B cell (primary cell): ENCODE results near the gene TCP11L2. TPM values are rescaled to one million over a fixed set of nuclear protein-coding genes. Genes with fewer than 3 reads are reported as not detected.

ENCODE experiments used
- ATAC-seq: fragments of 200-7000 bp; cut with Tn5 transposase; one replicate; pipeline ENCODE4 v1.10.0; 2021; ENCODE audit warnings: low read depth, mild to moderate bottlenecking, moderate number of reproducible peaks, moderate library complexity
- CTCF ChIA-PET: fragments of 350-600 bp; sonication (Branson Sonifier 250); formaldehyde crosslinking; loops from one replicate; lab custom pipeline; 2021; ENCODE audit warnings: antibody characterized with exemption, inconsistent platforms; lab: Charles Lee
- POLR2A ChIA-PET: fragments of 350-600 bp; sonication (Branson Sonifier 250); formaldehyde crosslinking; loops from one replicate; lab custom pipeline; 2021; ENCODE audit warnings: antibody characterized with exemption; lab: Charles Lee
- DNase-seq: peaks from one replicate; pipeline ENCODE4 v3.0.0; 2013
- H2AFZ ChIP-seq: 2 replicates; pipeline ENCODE4 v1.6.1; 2012; ENCODE audit warnings: mild to moderate bottlenecking, low read depth, low read length; ENCODE audit not compliant: insufficient read depth, poor library complexity, severe bottlenecking
- H3K27ac ChIP-seq, 2 donors: 1 replicate in 1 of 2; 2 replicates in 1 of 2; pipeline ENCODE4 v1.5.1; 2012 to 2013; ENCODE audit warnings: low read length in 2 of 2, mild to moderate bottlenecking in 2 of 2, moderate library complexity in 1 of 2
- H3K27me3 ChIP-seq, 4 experiments: fragments of 200-600 bp in 1 of 4; sonication (generic) in 1 of 4; replicated peaks in 1 of 4; 1 replicate in 2 of 4; 2 replicates in 2 of 4; pipeline versions ENCODE4 v1.6.1 to v1.7.0; 2013 to 2016; ENCODE audit warnings: low read length in 3 of 4, mild to moderate bottlenecking in 2 of 4, mixed read lengths in 1 of 4, moderate library complexity in 1 of 4; ENCODE audit not compliant: insufficient read depth in 4 of 4, control insufficient read depth in 3 of 4; ENCODE audit errors: control extremely low read depth in 1 of 4
- H3K36me3 ChIP-seq, 2 experiments: replicated peaks in 1 of 2; 1 replicate in 1 of 2; 2 replicates in 1 of 2; pipeline versions ENCODE4 v1.6.1 to v1.7.1; 2013; ENCODE audit warnings: low read length in 1 of 2; ENCODE audit not compliant: insufficient read depth in 2 of 2, control insufficient read depth in 1 of 2; ENCODE audit errors: control extremely low read depth in 1 of 2, extremely low read depth in 1 of 2
- H3K4me1 ChIP-seq, 2 donors: fragments of 200-600 bp in 1 of 2; sonication (generic) in 1 of 2; 1 replicate in 1 of 2; 2 replicates in 1 of 2; pipeline versions ENCODE4 v1.5.1 to v1.6.1; 2013 to 2017; ENCODE audit warnings: low read length in 2 of 2; ENCODE audit not compliant: control insufficient read depth in 2 of 2, insufficient read depth in 2 of 2
- H3K4me2 ChIP-seq: replicated peaks from 2 replicates; pipeline ENCODE3; 2012; ENCODE audit warnings: mild to moderate bottlenecking, low read depth, low read length; ENCODE audit not compliant: poor library complexity, severe bottlenecking
- H3K4me3 ChIP-seq, 5 experiments: fragments of 200-600 bp in 1 of 5; sonication (generic) in 1 of 5; 1 replicate in 3 of 5; 2 replicates in 2 of 5; pipeline versions ENCODE4 v1.5.1 to v1.7.0; 2011 to 2016; ENCODE audit warnings: low read length in 4 of 5, mild to moderate bottlenecking in 4 of 5, low read depth in 2 of 5, control low read depth in 1 of 5, moderate library complexity in 1 of 5; ENCODE audit not compliant: insufficient read depth in 1 of 5; ENCODE audit errors: control extremely low read depth in 1 of 5, extremely low read depth in 1 of 5
- H3K79me2 ChIP-seq: fragments of 200-600 bp; sonication (generic); one replicate; pipeline ENCODE4 v1.6.0; 2016; ENCODE audit warnings: low read length; ENCODE audit not compliant: control insufficient read depth, insufficient read depth
- H3K9ac ChIP-seq: fragments of 200-600 bp; sonication (generic); 2 replicates; pipeline ENCODE4 v1.6.1; 2017; ENCODE audit warnings: mild to moderate bottlenecking, low read length, moderate library complexity
- H3K9me3 ChIP-seq, 3 donors: one replicate each; pipeline versions ENCODE4 v1.6.1 to v1.7.1; 2013; ENCODE audit warnings: low read length in 2 of 3; ENCODE audit not compliant: control insufficient read depth in 2 of 3, insufficient read depth in 1 of 3; ENCODE audit errors: control extremely low read depth in 1 of 3
- H4K20me1 ChIP-seq: 2 replicates; pipeline ENCODE4 v1.6.0; 2012; ENCODE audit warnings: mild to moderate bottlenecking, low read length; ENCODE audit not compliant: insufficient read depth, control insufficient read depth, poor library complexity, severe bottlenecking
- H3K27ac Mint-ChIP-seq: one replicate; pipeline ENCODE4 v1.8.0; 2021; ENCODE audit warnings: mixed read lengths
- H3K27me3 Mint-ChIP-seq: one replicate; pipeline ENCODE4 v1.8.0; 2021; ENCODE audit warnings: mixed read lengths
- H3K4me1 Mint-ChIP-seq: one replicate; pipeline ENCODE4 v1.8.0; 2021; ENCODE audit warnings: mixed read lengths
- H3K4me3 Mint-ChIP-seq: one replicate; pipeline ENCODE4 v1.8.0; 2021; ENCODE audit warnings: mixed read lengths
- H3K9me3 Mint-ChIP-seq: one replicate; pipeline ENCODE4 v1.8.0; 2022; ENCODE audit warnings: mixed read lengths; ENCODE audit not compliant: insufficient read depth
- EZH2 ChIP-seq: IDR thresholded peaks from 2 replicates; pipeline ENCODE4 v1.6.1; 2012; ENCODE audit warnings: borderline replicate concordance, low read depth, mild to moderate bottlenecking, moderate library complexity, low read length; ENCODE audit not compliant: insufficient read depth, poor library complexity, severe bottlenecking
- WGBS: methylation state at CpG from one replicate; pipeline ENCODE4 v1.1.5; 2013; ENCODE audit warnings: missing lambda C conversion rate; ENCODE audit not compliant: insufficient coverage; 5-methylcytosine and 5-hydroxymethylcytosine counted together
- intact Hi-C: fragments of 100-400 bp; cut with micrococcal nuclease; formaldehyde crosslinking; loops from one replicate; pipeline ENCODE4 v1.10.0; 2022
- polyA plus RNA-seq: library from polyadenylated mRNA; depleted of rRNA; stranded (reverse); fragments of >200 nt; gene quantifications from 2 replicates; pipeline ENCODE4 v1.2.3, GENCODE V29; 2012
- total RNA-seq, 2 donors: library from RNA; stranded (reverse); fragments of 120-200 nt in 1 of 2; gene quantifications; 1 replicate in 1 of 2; 2 replicates in 1 of 2; pipeline versions ENCODE4 v1.2.3 to v1.2.4, GENCODE V29; 2013 to 2022
- TF ChIP-seq, protein P1 (sequence below): fragments of 200-600 bp; IDR thresholded peaks from one replicate; pipeline ENCODE4 v1.8.0; 2022; ENCODE audit warnings: antibody characterized with exemption, mild to moderate bottlenecking

TCP11L2 gene
- total and polyA plus RNA-seq, 2 donors (not counting 1 experiment from before 2014, with no cell fraction given) = 30.4 to 306 TPM

DNA sequence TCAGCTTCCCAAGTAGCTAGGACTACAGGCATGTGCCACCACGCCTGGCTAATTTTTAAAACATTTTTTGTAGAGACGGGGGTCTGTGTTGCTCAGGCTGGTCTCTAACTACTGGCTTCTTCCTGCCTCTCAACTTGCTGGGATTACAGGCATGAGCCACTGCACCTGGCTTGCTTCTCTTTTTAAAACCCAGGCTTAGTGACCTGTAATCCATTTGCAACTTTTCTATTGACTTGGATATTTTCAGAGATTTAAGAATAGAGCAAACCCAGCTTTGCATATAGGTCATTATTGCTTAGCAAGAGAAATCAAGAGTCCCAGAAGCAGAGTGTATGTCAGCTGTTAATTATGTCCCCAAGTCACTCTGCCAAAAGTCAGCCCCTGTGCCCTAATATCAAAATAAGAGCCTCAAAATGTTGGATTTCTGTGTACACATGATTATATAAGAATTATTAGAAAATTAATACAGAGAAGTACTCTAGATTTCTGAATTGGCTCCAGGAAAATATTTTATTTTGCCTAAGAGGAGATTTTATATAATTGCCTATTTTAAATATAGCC is 24.9 kb downstream of the TCP11L2 start:
- Histone ChIP-seq H3K27me3 (no peaks in the 10 kb centered on the region), H3K9me3 (peaks cover 0 to 2% (median 0%) of the 10 kb centered on the region in 3 donors), H3K4me3 (no peak overlapping the region), H3K79me2 (no peaks in the 10 kb centered on the region), H3K4me2 (no peak overlapping the region), H3K9ac (no peak overlapping the region), H3K36me3 (peaks cover 19 to 87% of the 10 kb centered on the region in 2 experiments), H3K27ac (no peak overlapping the region), H2AFZ (no peak overlapping the region), H4K20me1 (peaks cover 59% of the 10 kb centered on the region), H3K4me1 (no peaks in the 10 kb centered on the region)
- Mint-ChIP-seq H3K27ac (no peak overlapping the region), H3K4me1 (peaks cover 3% of the 10 kb centered on the region), H3K4me3 (no peak overlapping the region), H3K27me3 (no peaks in the 10 kb centered on the region), H3K9me3 (no peaks in the 10 kb centered on the region)
- intact Hi-C loops = no loop called here
- DNase-seq (no peak), ATAC-seq (no peak)
- TF ChIP-seq EZH2 = no peak
- TF ChIP-seq, protein P1, sequence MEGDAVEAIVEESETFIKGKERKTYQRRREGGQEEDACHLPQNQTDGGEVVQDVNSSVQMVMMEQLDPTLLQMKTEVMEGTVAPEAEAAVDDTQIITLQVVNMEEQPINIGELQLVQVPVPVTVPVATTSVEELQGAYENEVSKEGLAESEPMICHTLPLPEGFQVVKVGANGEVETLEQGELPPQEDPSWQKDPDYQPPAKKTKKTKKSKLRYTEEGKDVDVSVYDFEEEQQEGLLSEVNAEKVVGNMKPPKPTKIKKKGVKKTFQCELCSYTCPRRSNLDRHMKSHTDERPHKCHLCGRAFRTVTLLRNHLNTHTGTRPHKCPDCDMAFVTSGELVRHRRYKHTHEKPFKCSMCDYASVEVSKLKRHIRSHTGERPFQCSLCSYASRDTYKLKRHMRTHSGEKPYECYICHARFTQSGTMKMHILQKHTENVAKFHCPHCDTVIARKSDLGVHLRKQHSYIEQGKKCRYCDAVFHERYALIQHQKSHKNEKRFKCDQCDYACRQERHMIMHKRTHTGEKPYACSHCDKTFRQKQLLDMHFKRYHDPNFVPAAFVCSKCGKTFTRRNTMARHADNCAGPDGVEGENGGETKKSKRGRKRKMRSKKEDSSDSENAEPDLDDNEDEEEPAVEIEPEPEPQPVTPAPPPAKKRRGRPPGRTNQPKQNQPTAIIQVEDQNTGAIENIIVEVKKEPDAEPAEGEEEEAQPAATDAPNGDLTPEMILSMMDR = no peak
- CTCF ChIA-PET = interaction anchor here (0.6 to 2.6 kb wide), 3 partner anchors 17 to 608 kb away, joined by 3 to 14 read pairs (median 4); no protein-coding TSS in a partner anchor
- POLR2A ChIA-PET = interaction anchor here (0.8 kb wide), 1 partner anchor 52 kb away, joined by 3 read pairs; no protein-coding TSS in a partner anchor
- WGBS = 89% methylated on average over 2 of the region's 2 CpGs

DNA sequence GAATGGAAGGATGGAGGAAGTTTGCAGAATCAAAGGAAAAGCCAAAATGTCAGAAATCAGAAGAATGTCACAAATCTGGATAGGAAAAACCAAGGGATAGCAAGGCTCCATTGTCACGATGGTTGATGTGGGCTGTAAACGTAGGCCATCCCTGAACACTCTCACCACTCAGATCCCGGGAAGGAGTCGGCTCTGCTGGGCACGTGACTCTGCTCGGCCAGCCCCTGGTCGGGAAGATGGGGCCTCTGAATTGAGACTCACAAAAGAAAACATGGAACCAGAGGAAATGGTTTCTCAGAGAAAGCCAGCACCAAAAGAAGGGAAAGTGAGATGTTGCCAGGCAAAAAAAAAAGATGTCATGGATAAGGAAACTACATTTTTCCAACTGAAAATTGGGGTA is 26.2 kb downstream of the TCP11L2 start:
- WGBS = 83% methylated on average over 7 of the region's 7 CpGs
- peaks cover 22 to 86% of the 10 kb centered on the region in 2 experiments for H3K36me3 ChIP-seq
- POLR2A ChIA-PET = no interaction called here
- no peak overlapping the region for H3K27ac ChIP-seq
- Mint-ChIP-seq H3K4me3 (no peak overlapping the region), H3K27ac (no peak overlapping the region), H3K9me3 (no peaks in the 10 kb centered on the region), H3K27me3 (no peaks in the 10 kb centered on the region), H3K4me1 (peaks cover 3% of the 10 kb centered on the region)
- H4K20me1 ChIP-seq = peaks cover 50% of the 10 kb centered on the region
- no peak overlapping the region for H2AFZ ChIP-seq
- TF ChIP-seq EZH2 = no peak
- TF ChIP-seq, protein P1 = no peak
- DNase-seq = no peak
- CTCF ChIA-PET = interaction anchor here (1.9 kb wide), 1 partner anchor 18 kb away, joined by 4 read pairs; no protein-coding TSS in a partner anchor
- no peak overlapping the region for H3K9ac ChIP-seq
- H3K4me3 ChIP-seq = no peak overlapping the region
- H3K27me3 ChIP-seq = no peaks in the 10 kb centered on the region
- no peaks in the 10 kb centered on the region for H3K79me2 ChIP-seq
- no peak overlapping the region for H3K4me2 ChIP-seq
- H3K4me1 ChIP-seq = no peaks in the 10 kb centered on the region
- intact Hi-C loops = no loop called here
- H3K9me3 ChIP-seq = peaks cover 0 to 3% (median 0%) of the 10 kb centered on the region in 3 donors
- no peak for ATAC-seq
